HEK293 (cell line): ENCODE measurements around the gene ETV6.

Experiments
- MEIS1 ChIP-seq: sonication (generic); formaldehyde crosslinking; IDR thresholded peaks from 2 replicates; pipeline ENCODE4 v1.8.1; 2022; ENCODE audit warnings: missing genetic modification reagents, mild to moderate bottlenecking, borderline replicate concordance
- SP2 ChIP-seq: fragments of 450-650 bp; formaldehyde crosslinking; IDR thresholded peaks from 2 replicates; pipeline ENCODE4 v1.5.1; 2016; ENCODE audit warnings: missing biosample characterization, missing genetic modification characterization
- TCF7L2 ChIP-seq: IDR thresholded peaks from 2 replicates; pipeline ENCODE4 v1.6.1; 2011; ENCODE audit warnings: low read depth, mild to moderate bottlenecking, inconsistent platforms, low read length, moderate library complexity, borderline replicate concordance
- ZBTB1 ChIP-seq: fragments of 450-650 bp; formaldehyde crosslinking; IDR thresholded peaks from 2 replicates; pipeline ENCODE4 v1.5.1; 2016; ENCODE audit warnings: missing biosample characterization, missing genetic modification characterization
- ZBTB6 ChIP-seq: fragments of 450-650 bp; formaldehyde crosslinking; IDR thresholded peaks from 2 replicates; pipeline ENCODE4 v1.5.1; 2017; ENCODE audit warnings: missing biosample characterization, missing genetic modification characterization
- ZNF133 ChIP-seq: fragments of 450-650 bp; formaldehyde crosslinking; IDR thresholded peaks from 2 replicates; pipeline ENCODE4 v1.5.1; 2016; ENCODE audit warnings: missing biosample characterization, missing genetic modification characterization
- ZNF138 ChIP-seq: fragments of 450-650 bp; formaldehyde crosslinking; IDR thresholded peaks from 2 replicates; pipeline ENCODE4 v1.5.1; 2016; ENCODE audit warnings: missing biosample characterization, missing genetic modification characterization, borderline replicate concordance
- ZNF404 ChIP-seq: fragments of 450-650 bp; formaldehyde crosslinking; IDR thresholded peaks from 2 replicates; pipeline ENCODE4 v1.5.1; 2017; ENCODE audit warnings: missing biosample characterization, missing genetic modification characterization
- ZNF707 ChIP-seq: fragments of 450-650 bp; formaldehyde crosslinking; IDR thresholded peaks from 2 replicates; pipeline ENCODE4 v1.5.1; 2016; ENCODE audit warnings: missing biosample characterization, missing genetic modification characterization
- ZNF768 ChIP-seq: fragments of 450-650 bp; formaldehyde crosslinking; IDR thresholded peaks from 2 replicates; pipeline ENCODE4 v1.5.1; 2018; ENCODE audit warnings: missing biosample characterization, mild to moderate bottlenecking, missing genetic modification characterization
- TF ChIP-seq, protein P1 (sequence below): fragments of 450-650 bp; formaldehyde crosslinking; IDR thresholded peaks from 2 replicates; pipeline ENCODE4 v1.5.1; 2016; ENCODE audit warnings: missing biosample characterization, missing genetic modification characterization
- TF ChIP-seq, protein P2 (sequence below): fragments of 450-650 bp; formaldehyde crosslinking; IDR thresholded peaks from 2 replicates; pipeline ENCODE4 v1.5.1; 2016; ENCODE audit warnings: missing biosample characterization, missing genetic modification characterization

GRCh38 chr12:11829764-11830194 is 180.3 kb downstream of the ETV6 start:
- TF ChIP-seq ZBTB1 (no peak), TCF7L2 (no peak), ZNF707 (tag by site-specific recombination) (no peak), ZNF768 (no peak), ZBTB6 (no peak), SP2 (tag by site-specific recombination) (no peak), ZNF133 (tag by site-specific recombination) (no peak), ZNF404 (tag by site-specific recombination) (no peak), ZNF138 (no peak), MEIS1 (CRISPR knock-in tag) (no peak)
- TF ChIP-seq, protein P1, sequence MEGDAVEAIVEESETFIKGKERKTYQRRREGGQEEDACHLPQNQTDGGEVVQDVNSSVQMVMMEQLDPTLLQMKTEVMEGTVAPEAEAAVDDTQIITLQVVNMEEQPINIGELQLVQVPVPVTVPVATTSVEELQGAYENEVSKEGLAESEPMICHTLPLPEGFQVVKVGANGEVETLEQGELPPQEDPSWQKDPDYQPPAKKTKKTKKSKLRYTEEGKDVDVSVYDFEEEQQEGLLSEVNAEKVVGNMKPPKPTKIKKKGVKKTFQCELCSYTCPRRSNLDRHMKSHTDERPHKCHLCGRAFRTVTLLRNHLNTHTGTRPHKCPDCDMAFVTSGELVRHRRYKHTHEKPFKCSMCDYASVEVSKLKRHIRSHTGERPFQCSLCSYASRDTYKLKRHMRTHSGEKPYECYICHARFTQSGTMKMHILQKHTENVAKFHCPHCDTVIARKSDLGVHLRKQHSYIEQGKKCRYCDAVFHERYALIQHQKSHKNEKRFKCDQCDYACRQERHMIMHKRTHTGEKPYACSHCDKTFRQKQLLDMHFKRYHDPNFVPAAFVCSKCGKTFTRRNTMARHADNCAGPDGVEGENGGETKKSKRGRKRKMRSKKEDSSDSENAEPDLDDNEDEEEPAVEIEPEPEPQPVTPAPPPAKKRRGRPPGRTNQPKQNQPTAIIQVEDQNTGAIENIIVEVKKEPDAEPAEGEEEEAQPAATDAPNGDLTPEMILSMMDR (tag by site-specific recombination) = no peak
- TF ChIP-seq, protein P2, sequence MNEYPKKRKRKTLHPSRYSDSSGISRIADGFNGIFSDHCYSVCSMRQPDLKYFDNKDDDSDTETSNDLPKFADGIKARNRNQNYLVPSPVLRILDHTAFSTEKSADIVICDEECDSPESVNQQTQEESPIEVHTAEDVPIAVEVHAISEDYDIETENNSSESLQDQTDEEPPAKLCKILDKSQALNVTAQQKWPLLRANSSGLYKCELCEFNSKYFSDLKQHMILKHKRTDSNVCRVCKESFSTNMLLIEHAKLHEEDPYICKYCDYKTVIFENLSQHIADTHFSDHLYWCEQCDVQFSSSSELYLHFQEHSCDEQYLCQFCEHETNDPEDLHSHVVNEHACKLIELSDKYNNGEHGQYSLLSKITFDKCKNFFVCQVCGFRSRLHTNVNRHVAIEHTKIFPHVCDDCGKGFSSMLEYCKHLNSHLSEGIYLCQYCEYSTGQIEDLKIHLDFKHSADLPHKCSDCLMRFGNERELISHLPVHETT = no peak
